Measurements from ENCODE around the gene SLC43A1.

SLC43A1 gene

GRCh38 chr11:57497303-57498247 lies 17.9 kb downstream of the SLC43A1 start:
- DNase-seq: no peak

- no peak for DNase-seq
These were observed 19.2 kb downstream of the SLC43A1 start for GRCh38 chr11:57496109-57496820.

GRCh38 chr11:57493507-57494503 lies 21.7 kb downstream of the SLC43A1 start:
- DNase-seq: peak; percentile 45 to 64 (median 63)

GRCh38 chr11:57491371-57492061 lies 24.0 kb downstream of the SLC43A1 start:
- peak in 3 of 5 experiments; percentile 30 to 57 (median 33) for DNase-seq

- no peak for DNase-seq
These were observed 24.9 kb downstream of the SLC43A1 start for GRCh38 chr11:57490456-57491248.

GRCh38 chr11:57487920-57488659 lies 27.4 kb downstream of the SLC43A1 start:
- no peak for DNase-seq

GRCh38 chr11:57487021-57487778 lies 28.3 kb downstream of the SLC43A1 start:
- no peak for DNase-seq

- DNase-seq: no peak
These were observed 30.1 kb downstream of the SLC43A1 start for GRCh38 chr11:57485217-57485990.

- DNase-seq: no peak
These were observed 31.3 kb downstream of the SLC43A1 start for GRCh38 chr11:57484141-57484710.

GRCh38 chr11:57483562-57483918 lies 32.0 kb downstream of the SLC43A1 start:
- no peak for DNase-seq

GRCh38 chr11:57482782-57483561 lies 32.5 kb downstream of the SLC43A1 start:
- peak; percentile 34 to 51 (median 44) for DNase-seq

- no peak for DNase-seq
These were observed 33.4 kb downstream of the SLC43A1 start for GRCh38 chr11:57481915-57482781.

GRCh38 chr11:57481315-57481714 lies 34.2 kb downstream of the SLC43A1 start:
- DNase-seq: no peak

- DNase-seq: peak in 3 of 5 experiments; percentile 16 to 70 (median 65)
These were observed 34.9 kb downstream of the SLC43A1 start for GRCh38 chr11:57480409-57481137.

GRCh38 chr11:57479911-57480310 lies 35.6 kb downstream of the SLC43A1 start:
- no peak for DNase-seq
